AG04450 (cell line): Measurements from ENCODE around the gene CAMK2B. TPM values are rescaled to one million over a fixed set of nuclear protein-coding genes. Genes with fewer than 3 reads are reported as not detected.

Experiments
- CTCF ChIA-PET: fragments of 300-600, 350-600 bp; formaldehyde crosslinking; extraction: SDS; loops from one replicate; lab custom pipeline; 2022; ENCODE audit warnings: antibody characterized with exemption, inconsistent platforms; lab: Charles Lee
- POLR2A ChIA-PET: fragments of 350-600 bp; formaldehyde crosslinking; extraction: SDS; loops from one replicate; lab custom pipeline; 2021; ENCODE audit warnings: antibody characterized with exemption, inconsistent platforms; lab: Yijun Ruan, JAX
- DNase-seq: peaks from one replicate; pipeline ENCODE4 v3.0.0-alpha.2; 2011; ENCODE audit warnings: low read depth, low spot score
- H3K27ac ChIP-seq: one replicate; pipeline ENCODE4 v1.5.1; 2012; ENCODE audit warnings: low read depth, low read length, control low read depth
- H3K27me3 ChIP-seq: one replicate; pipeline ENCODE4 v1.6.0; 2012; ENCODE audit warnings: low read length; ENCODE audit not compliant: control insufficient read depth, insufficient read depth
- H3K4me3 ChIP-seq: 2 replicates; pipeline ENCODE4 v1.5.1; 2011; ENCODE audit warnings: mild to moderate bottlenecking, low read depth, low read length, control low read depth
- H3K9me3 ChIP-seq: 2 replicates; pipeline ENCODE4 v1.5.1; 2012; ENCODE audit warnings: low read length; ENCODE audit not compliant: control insufficient read depth, insufficient read depth
- CTCF ChIP-seq: IDR thresholded peaks from 2 replicates; pipeline ENCODE4 v1.5.1; 2011; ENCODE audit warnings: low read depth, low read length, control low read depth, inconsistent platforms
- polyA plus RNA-seq: library from polyadenylated mRNA; depleted of rRNA; stranded (reverse); fragments of >200 nt; gene quantifications from 2 replicates; pipeline ENCODE4 v1.2.3, GENCODE V29; 2011

CAMK2B gene
- polyA plus RNA-seq, 1 experiment: not detected

DNA sequence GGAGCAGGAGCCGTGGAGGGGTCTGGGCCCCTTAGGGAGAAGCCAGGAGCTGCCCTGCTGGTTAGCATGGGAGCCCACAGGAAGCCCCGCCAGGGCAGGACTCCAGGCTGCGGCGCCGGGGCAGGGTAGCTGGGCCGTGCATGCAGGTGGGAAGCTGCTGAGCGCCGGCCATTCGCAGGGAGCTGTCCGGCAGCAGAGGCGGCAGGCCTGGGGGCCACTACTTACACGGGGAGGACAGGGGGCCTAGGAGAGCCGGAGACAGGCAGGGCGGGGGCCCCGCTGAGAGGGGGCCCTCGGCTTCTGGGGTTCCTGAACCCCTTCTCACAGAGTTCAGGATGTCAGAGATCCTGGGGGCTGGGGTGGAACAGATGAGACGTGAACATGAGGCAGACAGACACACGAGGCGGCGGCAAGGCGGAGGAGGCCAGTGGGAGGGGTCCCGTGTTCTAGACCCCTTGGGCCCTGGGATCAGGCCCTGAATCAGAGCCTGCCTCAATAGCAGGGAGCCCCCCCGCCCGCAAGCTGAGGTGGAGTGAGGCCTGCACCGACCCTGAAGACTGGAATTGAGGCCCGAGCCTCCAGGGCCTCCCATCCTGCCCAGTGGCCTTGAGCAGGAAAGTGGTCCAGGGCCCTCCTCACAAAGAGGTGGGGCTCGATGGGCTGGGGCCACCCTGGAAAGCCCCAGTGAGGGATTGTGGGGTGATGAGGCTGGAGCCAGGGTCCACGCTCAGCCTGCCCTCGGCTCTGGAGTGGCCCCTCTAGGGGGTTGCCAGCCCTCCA is 96.6 kb downstream of the CAMK2B start:
- POLR2A ChIA-PET: no interaction called here
- TF ChIP-seq CTCF: no peak

DNA sequence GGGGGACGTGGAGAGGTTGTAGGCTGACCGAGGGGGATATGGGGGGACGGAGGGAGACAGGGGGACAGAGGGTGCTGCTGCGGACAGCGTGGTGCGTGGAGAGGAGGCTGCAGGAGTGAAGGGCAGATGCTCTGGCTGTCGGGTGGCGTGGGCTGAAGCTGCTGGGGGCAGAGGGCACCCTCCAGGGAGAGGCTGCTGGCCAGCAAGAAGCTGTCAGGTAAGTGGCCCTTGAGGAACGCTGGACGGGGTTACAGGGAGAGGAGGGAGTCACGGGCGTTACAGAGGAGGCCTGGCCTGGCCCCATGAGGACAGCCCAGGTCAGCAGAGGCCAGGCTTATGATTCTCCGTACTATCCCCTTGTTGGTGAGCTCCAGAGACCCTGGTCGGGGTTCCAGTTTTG is 97.5 kb downstream of the CAMK2B start:
- CTCF ChIA-PET: interaction anchor here (0.7 kb wide), 1 partner anchor 9 kb away, joined by 3 read pairs; no protein-coding TSS in a partner anchor
- POLR2A ChIA-PET: no interaction called here
- Histone ChIP-seq H3K9me3 (no peaks in the 10 kb centered on the region; the same call in 1 of the 2 replicates), H3K27ac (no peak overlapping the region), H3K4me3 (no peak overlapping the region), H3K27me3 (peaks cover 54% of the 10 kb centered on the region)
- DNase-seq: no peak
- no peak for TF ChIP-seq CTCF

More for the DNA sequence above, 96.6 kb downstream of the CAMK2B start:
- no peak for DNase-seq
- H3K9me3 ChIP-seq: no peaks in the 10 kb centered on the region; the same call in 1 of the 2 replicates
- H3K27me3 ChIP-seq: peaks cover 54% of the 10 kb centered on the region
- H3K27ac ChIP-seq: no peak overlapping the region
- CTCF ChIA-PET: interaction anchor here (0.7 kb wide), 1 partner anchor 8 kb away, joined by 3 read pairs; no protein-coding TSS in a partner anchor
- no peak overlapping the region for H3K4me3 ChIP-seq

- Histone ChIP-seq H3K27ac (no peak overlapping the region), H3K4me3 (no peak overlapping the region), H3K27me3 (peaks cover 51% of the 10 kb centered on the region), H3K9me3 (no peaks in the 10 kb centered on the region; the same call in 1 of the 2 replicates)
- DNase-seq: no peak
- ChIA-PET POLR2A (no interaction called here), CTCF (interaction anchor here (0.6 kb wide), 1 partner anchor 8 kb away, joined by 5 read pairs; no protein-coding TSS in a partner anchor)
- TF ChIP-seq CTCF: no peak
Observed at GRCh38 chr7:44226396-44226753, 99.0 kb downstream of the CAMK2B start.

DNA sequence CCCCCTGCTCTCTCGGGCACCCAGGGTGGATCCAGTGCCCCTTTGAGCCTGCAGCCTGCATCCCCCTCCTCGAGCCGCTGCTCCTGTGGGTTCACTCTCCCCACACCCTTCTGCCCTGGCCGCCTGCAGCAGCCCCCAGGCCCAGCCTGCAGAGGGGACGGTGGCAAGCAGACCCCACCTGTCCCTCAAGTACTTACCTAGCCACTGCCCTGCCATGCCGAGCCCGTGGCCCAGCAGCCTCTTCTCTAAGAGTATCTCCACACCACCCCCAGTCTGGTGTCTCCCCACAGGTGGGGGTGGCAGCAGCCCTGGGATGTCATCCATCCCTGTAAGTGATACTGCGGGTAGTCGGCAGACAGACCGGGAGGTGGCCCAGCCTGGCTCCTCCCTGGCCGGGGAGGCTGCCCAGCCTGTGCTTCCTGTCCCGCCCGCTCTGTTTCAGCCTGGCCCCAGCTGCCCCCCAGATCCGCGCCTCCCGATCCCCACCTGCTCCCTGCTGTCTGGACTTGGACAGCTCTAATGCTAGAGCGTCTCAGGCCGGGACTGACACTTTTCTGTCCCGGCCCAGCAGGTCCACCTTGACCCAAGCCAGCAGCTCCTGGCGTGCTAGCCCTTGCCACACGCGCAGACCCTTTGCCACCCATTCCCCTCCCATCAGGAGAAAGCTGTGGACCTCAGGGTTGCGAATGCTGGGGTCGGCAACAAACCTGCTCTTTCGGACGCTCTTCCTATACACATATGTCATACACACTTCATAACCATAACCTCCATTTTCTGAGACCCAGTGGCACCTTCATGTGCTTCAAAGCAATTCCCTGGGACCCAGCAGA is 99.6 kb downstream of the CAMK2B start:
- H3K9me3 ChIP-seq: no peaks in the 10 kb centered on the region; the same call in 1 of the 2 replicates
- no peak for DNase-seq
- H3K27me3 ChIP-seq: peaks cover 51% of the 10 kb centered on the region
- H3K4me3 ChIP-seq: no peak overlapping the region
- H3K27ac ChIP-seq: no peak overlapping the region
- ChIA-PET CTCF (no interaction called here), POLR2A (no interaction called here)
- no peak for TF ChIP-seq CTCF
